Measurements from ENCODE around the gene CD109. TPM values are rescaled to one million over a fixed set of nuclear protein-coding genes. Genes with fewer than 3 reads are reported as not detected.
"Not testable (repeated sequence)": the region's sequence is repeated elsewhere in the genome, so short reads cannot be mapped to it uniquely, and the experiment has no call there.

CD109 gene
- total RNA-seq, 4 donors from 2014 or later: 1.3 to 3.8 (median 2.8) TPM

- TF ChIP-seq POLR2A (IDR thresholded peaks at IDR 0.05): no peak
- TF ChIP-seq, protein P1, sequence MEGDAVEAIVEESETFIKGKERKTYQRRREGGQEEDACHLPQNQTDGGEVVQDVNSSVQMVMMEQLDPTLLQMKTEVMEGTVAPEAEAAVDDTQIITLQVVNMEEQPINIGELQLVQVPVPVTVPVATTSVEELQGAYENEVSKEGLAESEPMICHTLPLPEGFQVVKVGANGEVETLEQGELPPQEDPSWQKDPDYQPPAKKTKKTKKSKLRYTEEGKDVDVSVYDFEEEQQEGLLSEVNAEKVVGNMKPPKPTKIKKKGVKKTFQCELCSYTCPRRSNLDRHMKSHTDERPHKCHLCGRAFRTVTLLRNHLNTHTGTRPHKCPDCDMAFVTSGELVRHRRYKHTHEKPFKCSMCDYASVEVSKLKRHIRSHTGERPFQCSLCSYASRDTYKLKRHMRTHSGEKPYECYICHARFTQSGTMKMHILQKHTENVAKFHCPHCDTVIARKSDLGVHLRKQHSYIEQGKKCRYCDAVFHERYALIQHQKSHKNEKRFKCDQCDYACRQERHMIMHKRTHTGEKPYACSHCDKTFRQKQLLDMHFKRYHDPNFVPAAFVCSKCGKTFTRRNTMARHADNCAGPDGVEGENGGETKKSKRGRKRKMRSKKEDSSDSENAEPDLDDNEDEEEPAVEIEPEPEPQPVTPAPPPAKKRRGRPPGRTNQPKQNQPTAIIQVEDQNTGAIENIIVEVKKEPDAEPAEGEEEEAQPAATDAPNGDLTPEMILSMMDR (IDR thresholded peaks at IDR 0.05 in 4 of 5, conservative IDR thresholded peaks at IDR 0.05 in 1 of 5): no peak
- no peaks in the 10 kb centered on the region for H3K4me1 ChIP-seq
- H3K27ac ChIP-seq: no peak overlapping the region
- ATAC-seq (no peak), DNase-seq (no peak)
- no peak overlapping the region for H3K4me3 ChIP-seq
- no peaks in the 10 kb centered on the region for H3K27me3 ChIP-seq
- H3K9me3 ChIP-seq: no peaks in the 10 kb centered on the region
- intact Hi-C loops (cut with DNase I; ENCODE audit: low total_unique reads): no loop called here
- H3K36me3 ChIP-seq: no peaks in the 10 kb centered on the region
- in situ Hi-C loops (cut with MboI; ENCODE audit: low sequenced_read_pairs in 4 of 4): no loop called here
Observed at GRCh38 chr6:73801652-73802268, 105.8 kb downstream of the CD109 start.

- ATAC-seq (no peak), DNase-seq (no peak)
- Histone ChIP-seq H3K27me3 (no peaks in the 10 kb centered on the region), H3K4me3 (no peak overlapping the region), H3K4me1 (no peaks in the 10 kb centered on the region), H3K36me3 (no peaks in the 10 kb centered on the region), H3K27ac (no peak overlapping the region), H3K9me3 (no peaks in the 10 kb centered on the region)
- no peak for TF ChIP-seq POLR2A (IDR thresholded peaks at IDR 0.05)
- TF ChIP-seq, protein P1 (IDR thresholded peaks at IDR 0.05 in 4 of 5, conservative IDR thresholded peaks at IDR 0.05 in 1 of 5): no peak
- intact Hi-C loops (cut with DNase I; ENCODE audit: low total_unique reads) (no loop called here), in situ Hi-C loops (cut with MboI; ENCODE audit: low sequenced_read_pairs in 4 of 4) (no loop called here)
Observed at GRCh38 chr6:73802366-73802765, 106.4 kb downstream of the CD109 start.

- no peak for TF ChIP-seq POLR2A (IDR thresholded peaks at IDR 0.05)
- TF ChIP-seq, protein P1 (IDR thresholded peaks at IDR 0.05 in 4 of 5, conservative IDR thresholded peaks at IDR 0.05 in 1 of 5): no peak
- no peak for DNase-seq
- in situ Hi-C loops (cut with MboI; ENCODE audit: low sequenced_read_pairs in 4 of 4) (no loop called here), intact Hi-C loops (cut with DNase I; ENCODE audit: low total_unique reads) (no loop called here)
- ATAC-seq: no peak
- Histone ChIP-seq H3K27me3 (no peaks in the 10 kb centered on the region), H3K27ac (no peak overlapping the region), H3K36me3 (no peaks in the 10 kb centered on the region), H3K4me3 (no peak overlapping the region), H3K9me3 (no peaks in the 10 kb centered on the region), H3K4me1 (no peaks in the 10 kb centered on the region)
Observed at GRCh38 chr6:73803562-73804241, 107.7 kb downstream of the CD109 start.

DNA sequence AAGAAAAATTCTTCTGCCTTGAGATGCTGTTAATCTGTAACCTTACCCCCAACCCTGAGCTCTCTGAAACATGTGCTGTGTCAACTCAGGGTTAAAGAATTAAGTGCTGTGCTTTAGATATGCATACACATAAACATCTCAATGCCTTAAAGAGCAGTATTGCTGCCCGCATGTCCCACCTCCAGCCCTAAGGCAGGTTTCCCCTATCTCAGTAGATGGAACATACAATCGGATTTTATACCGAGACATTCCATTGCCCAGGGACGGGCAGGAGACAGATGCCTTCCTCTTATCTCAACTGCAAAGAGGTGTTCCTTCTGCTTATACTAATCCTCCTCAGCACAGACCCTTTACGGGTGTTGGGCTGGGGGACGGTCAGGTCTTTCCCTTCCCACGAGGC is 109.2 kb downstream of the CD109 start:
- intact Hi-C loops (cut with DNase I; ENCODE audit: low total_unique reads); in situ Hi-C loops (cut with MboI; ENCODE audit: low sequenced_read_pairs in 4 of 4); H3K27me3 ChIP-seq; H3K36me3 ChIP-seq; H3K4me3 ChIP-seq; H3K27ac ChIP-seq; ATAC-seq; H3K9me3 ChIP-seq; H3K4me1 ChIP-seq; DNase-seq: not testable (repeated sequence)

DNA sequence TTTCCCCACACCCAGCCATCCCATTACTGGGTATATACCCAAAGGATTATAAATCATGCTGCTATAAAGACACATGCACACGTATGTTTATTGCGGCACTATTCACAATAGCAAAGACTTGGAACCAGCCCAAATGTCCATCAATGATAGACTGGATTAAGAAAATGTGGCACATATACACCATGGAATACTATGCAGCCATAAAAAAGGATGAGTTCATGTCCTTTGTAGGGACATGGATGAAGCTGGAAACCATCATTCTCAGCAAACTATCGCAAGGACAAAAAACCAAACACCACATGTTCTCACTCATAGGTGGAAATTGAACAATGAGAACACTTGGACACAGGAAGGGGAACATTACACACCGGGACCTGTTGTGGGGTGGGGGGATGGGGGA is 110.0 kb downstream of the CD109 start:
- H3K36me3 ChIP-seq; H3K4me3 ChIP-seq; H3K27me3 ChIP-seq; H3K4me1 ChIP-seq; in situ Hi-C loops (cut with MboI; ENCODE audit: low sequenced_read_pairs in 4 of 4); ATAC-seq; H3K27ac ChIP-seq; DNase-seq; intact Hi-C loops (cut with DNase I; ENCODE audit: low total_unique reads); H3K9me3 ChIP-seq: not testable (repeated sequence)

Measured in gastrocnemius medialis (tissue), 4 donors.